ENCODE data around the gene C1orf198.

The C1orf198 gene

GRCh38 chr1:230860617-230861384 is 7.5 kb downstream of the C1orf198 start:
- H3K27ac ChIP-seq: no peak overlapping the region
- no peak for TF ChIP-seq CTCF (conservative IDR thresholded peaks at IDR 0.05)

- H3K27ac ChIP-seq: no peak overlapping the region
- no peak for TF ChIP-seq CTCF (conservative IDR thresholded peaks at IDR 0.05)
Observed at GRCh38 chr1:230858918-230859729, 9.2 kb downstream of the C1orf198 start.

- TF ChIP-seq CTCF (conservative IDR thresholded peaks at IDR 0.05): no peak
- H3K27ac ChIP-seq: no peak overlapping the region
Observed at GRCh38 chr1:230858236-230858820, 10.0 kb downstream of the C1orf198 start.

- no peak overlapping the region for H3K27ac ChIP-seq
- no peak for TF ChIP-seq CTCF (conservative IDR thresholded peaks at IDR 0.05)
Observed at GRCh38 chr1:230857822-230858221, 10.5 kb downstream of the C1orf198 start.

- no peak overlapping the region for H3K27ac ChIP-seq
Observed at GRCh38 chr1:230857077-230857476, 11.2 kb downstream of the C1orf198 start.

GRCh38 chr1:230855886-230856285 is 12.4 kb downstream of the C1orf198 start:
- TF ChIP-seq CTCF (conservative IDR thresholded peaks at IDR 0.05): no peak
- no peak overlapping the region for H3K27ac ChIP-seq

More at GRCh38 chr1:230857077-230857476, 11.2 kb downstream of the C1orf198 start:
- no peak for TF ChIP-seq CTCF (conservative IDR thresholded peaks at IDR 0.05)

GRCh38 chr1:230854423-230854822 is 13.9 kb downstream of the C1orf198 start:
- H3K27ac ChIP-seq: no peak overlapping the region
- no peak for TF ChIP-seq CTCF (conservative IDR thresholded peaks at IDR 0.05)
